DOHH2 (cell line): ENCODE results near the gene ECEL1.
"Not testable (repeated sequence)": the region's sequence is repeated elsewhere in the genome, so short reads cannot be mapped to it uniquely, and the experiment has no call there.

Experiments
- H3F3A ChIP-seq: fragments of 200-600 bp; sonication (generic), shearing (Covaris generic); 2 replicates; pipeline ENCODE4 v1.6.0; 2016; ENCODE audit warnings: antibody characterized with exemption, mild to moderate bottlenecking; ENCODE audit not compliant: control insufficient read depth, insufficient read depth
- H3K27ac ChIP-seq: fragments of 200-600 bp; sonication (generic); 2 replicates; pipeline ENCODE4 v1.5.1; 2014; ENCODE audit warnings: low read depth, mild to moderate bottlenecking, low read length, moderate library complexity
- H3K27me3 ChIP-seq: fragments of 200-600 bp; sonication (generic); 2 replicates; pipeline ENCODE4 v1.6.1; 2014; ENCODE audit warnings: mild to moderate bottlenecking, low read length, mixed read lengths; ENCODE audit not compliant: control insufficient read depth
- H3K36me3 ChIP-seq: fragments of 200-600 bp; sonication (generic); 2 replicates; pipeline ENCODE4 v1.6.1; 2014; ENCODE audit warnings: mild to moderate bottlenecking, low read length, moderate library complexity, mixed read lengths; ENCODE audit not compliant: control insufficient read depth
- H3K4me1 ChIP-seq: fragments of 200-600 bp; sonication (generic); 2 replicates; pipeline ENCODE4 v1.6.1; 2014; ENCODE audit warnings: mild to moderate bottlenecking, low read length, mixed read lengths; ENCODE audit not compliant: control insufficient read depth
- H3K4me2 ChIP-seq: fragments of 200-600 bp; sonication (generic); 2 replicates; pipeline ENCODE4 v1.6.0; 2014; ENCODE audit warnings: mild to moderate bottlenecking, low read length, moderate library complexity
- H3K4me3 ChIP-seq: fragments of 200-600 bp; sonication (generic); 2 replicates; pipeline ENCODE4 v1.5.1; 2014; ENCODE audit warnings: mild to moderate bottlenecking, low read length, mixed read lengths
- H3K79me2 ChIP-seq: fragments of 200-600 bp; sonication (generic); 2 replicates; pipeline ENCODE4 v1.6.1; 2014; ENCODE audit warnings: mild to moderate bottlenecking, low read length, mixed read lengths; ENCODE audit not compliant: control insufficient read depth
- H3K9me2 ChIP-seq: fragments of 200-600 bp; sonication (generic); replicated peaks from 2 replicates; pipeline ENCODE4 v1.6.1; 2014; ENCODE audit warnings: mild to moderate bottlenecking, low read length, mixed read lengths; ENCODE audit not compliant: control insufficient read depth
- H3K9me3 ChIP-seq: fragments of 200-600 bp; sonication (generic); 2 replicates; pipeline ENCODE4 v1.6.1; 2014; ENCODE audit warnings: antibody characterized with exemption, low read length, mixed read lengths; ENCODE audit not compliant: control insufficient read depth, insufficient read depth
- H4K20me1 ChIP-seq: fragments of 200-600 bp; sonication (generic); 2 replicates; pipeline ENCODE4 v1.6.0; 2014; ENCODE audit warnings: low read depth, mild to moderate bottlenecking, antibody characterized with exemption, low read length, moderate library complexity; ENCODE audit not compliant: control insufficient read depth, insufficient read depth
- CTCF ChIP-seq: fragments of 200-600 bp; sonication (generic); IDR thresholded peaks from one replicate; pipeline ENCODE4 v1.5.1; 2014; ENCODE audit warnings: antibody characterized with exemption, mild to moderate bottlenecking, low read depth, low read length; ENCODE audit not compliant: poor library complexity, severe bottlenecking
- EZH2phosphoT487 ChIP-seq: fragments of 200-600 bp; sonication (generic); IDR thresholded peaks from 2 replicates; pipeline ENCODE4 v1.6.1; 2017; ENCODE audit warnings: borderline replicate concordance, mild to moderate bottlenecking, antibody characterized with exemption, low read length, moderate library complexity, mixed read lengths

The ECEL1 gene

GRCh38 chr2:232455426-232456255 is 32.0 kb downstream of the ECEL1 start, which contains the start of gene ALPI:
Gene ALPI (plus strand): TSS chr2:232456153. CDS start chr2:232456200, 47 bp downstream.
- no peaks in the 10 kb centered on the region for H3K9me3 ChIP-seq
- no peaks in the 10 kb centered on the region for H3K9me2 ChIP-seq
- no peaks in the 10 kb centered on the region for H4K20me1 ChIP-seq
- H3K79me2 ChIP-seq, result no peaks in the 10 kb centered on the region
- peaks cover 6% of the 10 kb centered on the region for H3F3A ChIP-seq
- no peak within 1 kb of the TSS for H3K4me3 ChIP-seq
- H3K4me2 ChIP-seq, result no peak within 1 kb of the TSS
- H3K36me3 ChIP-seq, result no peaks in the 10 kb centered on the region
- peaks cover 4% of the 10 kb centered on the region for H3K4me1 ChIP-seq
- no peak within 1 kb of the TSS for H3K27ac ChIP-seq
- H3K27me3 ChIP-seq, result no peaks in the 10 kb centered on the region
- no peak for TF ChIP-seq CTCF

GRCh38 chr2:232454630-232455029 is 33.0 kb downstream of the ECEL1 start:
- no peak overlapping the region for H3K27ac ChIP-seq
- H3K4me3 ChIP-seq, result no peak overlapping the region
- H3K79me2 ChIP-seq, result no peaks in the 10 kb centered on the region
- no peaks in the 10 kb centered on the region for H3K9me2 ChIP-seq
- H3K9me3 ChIP-seq, result no peaks in the 10 kb centered on the region
- H3K4me1 ChIP-seq, result peaks cover 7% of the 10 kb centered on the region
- no peaks in the 10 kb centered on the region for H4K20me1 ChIP-seq
- no peak overlapping the region for H3K4me2 ChIP-seq
- peaks cover 3% of the 10 kb centered on the region; the same call in 1 of the 2 replicates for H3F3A ChIP-seq
- no peaks in the 10 kb centered on the region for H3K27me3 ChIP-seq
- no peaks in the 10 kb centered on the region for H3K36me3 ChIP-seq
- TF ChIP-seq CTCF, result no peak
- no peak for TF ChIP-seq EZH2phosphoT487

- not testable (repeated sequence) for H3K9me3 ChIP-seq, H3K79me2 ChIP-seq, H3K36me3 ChIP-seq, H4K20me1 ChIP-seq, H3K4me3 ChIP-seq, H3K27ac ChIP-seq, H3F3A ChIP-seq, H3K9me2 ChIP-seq, H3K27me3 ChIP-seq, H3K4me2 ChIP-seq
- H3K4me1 ChIP-seq, result peaks cover 23% of the 10 kb centered on the region
Measured at GRCh38 chr2:232451645-232452044, 36.0 kb downstream of the ECEL1 start.

- Histone ChIP-seq H3K4me3 (no peak overlapping the region), H3K36me3 (no peaks in the 10 kb centered on the region), H3K4me2 (peak overlapping the region; percentile 26; the same call in 1 of the 2 replicates), H3K4me1 (peaks cover 27% of the 10 kb centered on the region), H3K27ac (no peak overlapping the region), H3K9me3 (no peaks in the 10 kb centered on the region), H3K79me2 (no peaks in the 10 kb centered on the region), H3K9me2 (no peaks in the 10 kb centered on the region), H4K20me1 (no peaks in the 10 kb centered on the region), H3K27me3 (no peaks in the 10 kb centered on the region), H3F3A (peaks cover 3% of the 10 kb centered on the region; the same call in 1 of the 2 replicates)
- TF ChIP-seq EZH2phosphoT487 (no peak), CTCF (no peak)
Measured at GRCh38 chr2:232449964-232450363, 37.7 kb downstream of the ECEL1 start.
